PC-9 (cell line): ENCODE data around the gene BCL2L15. TPM values are rescaled to one million over a fixed set of nuclear protein-coding genes. Genes with fewer than 3 reads are reported as not detected.
A peak's percentile ranks its signal among the peaks of the same experiment; 100 is the strongest.

ENCODE experiments used
- BruUV-seq: library from RNA; stranded (reverse); fragments of 400-500 nt; replicated peaks from 2 replicates; lab custom pipeline; 2021; lab: Mats Ljungman, UMichigan
- CTCF ChIA-PET: fragments of 300-600 bp; sonication (Branson Sonifier 250); formaldehyde crosslinking; loops from one replicate; lab custom pipeline; 2022; ENCODE audit warnings: antibody characterized with exemption; lab: Charles Lee
- POLR2A ChIA-PET: fragments of 300-600 bp; sonication (Branson Sonifier 250); formaldehyde crosslinking; loops from one replicate; lab custom pipeline; 2022; ENCODE audit warnings: antibody characterized with exemption; ENCODE audit not compliant: unreplicated experiment; lab: Charles Lee
- DNase-seq, 2 experiments: peaks; one replicate each; pipeline versions ENCODE4 v3.0.0 to v3.0.0-alpha.2; 2015 to 2022; ENCODE audit warnings: mixed read lengths in 1 of 2
- H2AFZ ChIP-seq: fragments of 200-600 bp; sonication (generic); 2 replicates; pipeline ENCODE4 v1.8.1; 2017; ENCODE audit warnings: antibody characterized with exemption
- H3F3A ChIP-seq: fragments of 200-600 bp; sonication (generic); 2 replicates; pipeline ENCODE4 v1.8.1; 2017; ENCODE audit warnings: antibody characterized with exemption, mild to moderate bottlenecking, low read depth; ENCODE audit not compliant: insufficient read depth
- H3K27ac ChIP-seq: fragments of 200-600 bp; sonication (generic); 2 replicates; pipeline ENCODE4 v1.6.1; 2016; ENCODE audit warnings: mixed run types
- H3K27me3 ChIP-seq: fragments of 200-600 bp; sonication (generic); 2 replicates; pipeline ENCODE4 v1.6.1; 2016; ENCODE audit warnings: low read depth, mixed run types; ENCODE audit not compliant: insufficient read depth
- H3K36me3 ChIP-seq: fragments of 200-600 bp; sonication (generic); 2 replicates; pipeline ENCODE4 v1.6.1; 2016; ENCODE audit warnings: low read depth, mixed run types
- H3K4me1 ChIP-seq: fragments of 200-600 bp; sonication (generic); replicated peaks from 2 replicates; pipeline ENCODE4 v1.6.1; 2016; ENCODE audit warnings: mixed run types; ENCODE audit not compliant: insufficient read depth
- H3K4me2 ChIP-seq: fragments of 200-600 bp; sonication (generic); 2 replicates; pipeline ENCODE4 v1.6.1; 2017; ENCODE audit warnings: mixed run types
- H3K4me3 ChIP-seq: fragments of 200-600 bp; sonication (generic); 2 replicates; pipeline ENCODE4 v1.6.1; 2016; ENCODE audit warnings: mixed run types
- H3K79me2 ChIP-seq: fragments of 200-600 bp; sonication (generic); 2 replicates; pipeline ENCODE4 v1.6.1; 2017; ENCODE audit warnings: low read depth, mixed run types
- H3K9me2 ChIP-seq: fragments of 200-600 bp; sonication (generic); 2 replicates; pipeline ENCODE4 v1.8.1; 2017; ENCODE audit warnings: mild to moderate bottlenecking; ENCODE audit not compliant: insufficient read depth
- H3K9me3 ChIP-seq: fragments of 200-600 bp; sonication (generic); 2 replicates; pipeline ENCODE4 v1.8.1; 2016; ENCODE audit warnings: low read depth; ENCODE audit not compliant: insufficient read depth
- H4K20me1 ChIP-seq: fragments of 200-600 bp; sonication (generic); 2 replicates; pipeline ENCODE4 v1.8.1; 2017; ENCODE audit not compliant: insufficient read depth
- CTCF ChIP-seq: fragments of 200-600 bp; sonication (generic); conservative IDR thresholded peaks from 2 replicates; pipeline ENCODE4 v1.6.1; 2017; ENCODE audit warnings: mixed run types, antibody characterized with exemption, mild to moderate bottlenecking, moderate library complexity
- EZH2 ChIP-seq: fragments of 200-600 bp; sonication (generic); IDR thresholded peaks from 2 replicates; pipeline ENCODE4 v1.8.0; 2017; ENCODE audit warnings: antibody characterized with exemption, low read depth
- intact Hi-C: fragments of 100-400 bp; cut with micrococcal nuclease; formaldehyde crosslinking; loops from one replicate; pipeline ENCODE4 v1.10.0; 2022; ENCODE audit not compliant: unreplicated experiment
- total RNA-seq: library from RNA; stranded (reverse); gene quantifications from 2 replicates; pipeline ENCODE4 v1.2.3, GENCODE V29; 2021

Gene BCL2L15
- total RNA-seq, 1 experiment from 2014 or later, result 0.15 TPM

DNA sequence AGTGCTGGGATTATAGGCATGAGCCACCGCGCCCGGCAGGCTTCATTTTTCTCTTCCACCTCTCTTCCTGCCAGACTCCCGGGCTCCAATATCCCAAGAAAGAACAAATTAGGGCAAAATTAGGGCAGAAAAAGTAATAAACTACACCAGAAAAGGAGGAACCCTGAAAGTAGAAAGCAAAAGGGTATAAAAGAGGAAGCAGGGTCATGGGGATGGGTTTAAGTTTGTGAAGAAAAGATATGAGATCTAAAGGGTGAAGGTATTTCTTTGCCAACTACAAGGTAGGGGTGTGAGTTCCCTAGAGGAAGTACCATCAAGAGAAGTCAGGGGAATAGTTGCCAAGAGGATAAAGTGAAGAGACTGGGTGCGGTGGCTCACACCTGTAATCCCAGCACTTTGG, 25.7 kb downstream of the BCL2L15 start:
- BruUV-seq, result no TSS peak
- CTCF ChIA-PET, result no interaction called here
- DNase-seq, result no peak
- Histone ChIP-seq H3K4me1 (no peaks in the 10 kb centered on the region), H3F3A (no peaks in the 10 kb centered on the region), H4K20me1 (no peaks in the 10 kb centered on the region), H3K27ac (no peak overlapping the region), H3K4me3 (no peak overlapping the region), H3K4me2 (no peak overlapping the region), H2AFZ (no peak overlapping the region), H3K27me3 (no peaks in the 10 kb centered on the region), H3K9me2 (no peaks in the 10 kb centered on the region), H3K36me3 (no peaks in the 10 kb centered on the region), H3K79me2 (no peaks in the 10 kb centered on the region), H3K9me3 (no peaks in the 10 kb centered on the region)
- TF ChIP-seq EZH2 (no peak), CTCF (no peak)
- intact Hi-C loops, result no loop called here
- POLR2A ChIA-PET, result no interaction called here

GRCh38 chr1:113860891-113861290, 26.5 kb downstream of the BCL2L15 start:
- intact Hi-C loops, result no loop called here
- no peaks in the 10 kb centered on the region for H3K9me3 ChIP-seq
- no peaks in the 10 kb centered on the region for H3K9me2 ChIP-seq
- no peaks in the 10 kb centered on the region for H3F3A ChIP-seq
- H3K4me1 ChIP-seq, result no peaks in the 10 kb centered on the region
- no peak for TF ChIP-seq CTCF
- TF ChIP-seq EZH2, result no peak
- H3K4me2 ChIP-seq, result no peak overlapping the region
- BruUV-seq, result no TSS peak
- ChIA-PET POLR2A (no interaction called here), CTCF (interaction anchor here (0.6 kb wide), 1 partner anchor 794 kb away, joined by 3 read pairs; no protein-coding TSS in a partner anchor)
- DNase-seq, result no peak
- H3K4me3 ChIP-seq, result no peak overlapping the region
- no peak overlapping the region for H3K27ac ChIP-seq
- H3K27me3 ChIP-seq, result no peaks in the 10 kb centered on the region
- H4K20me1 ChIP-seq, result no peaks in the 10 kb centered on the region
- H3K36me3 ChIP-seq, result no peaks in the 10 kb centered on the region
- peak overlapping the region; percentile 5 for H2AFZ ChIP-seq
- no peaks in the 10 kb centered on the region for H3K79me2 ChIP-seq

GRCh38 chr1:113859478-113860175, 27.8 kb downstream of the BCL2L15 start:
- POLR2A ChIA-PET, result interaction anchor here (0.6 kb wide), 2 partner anchors 9 to 160 kb away, joined by 3 to 6 read pairs; no protein-coding TSS in a partner anchor
- Histone ChIP-seq H3K4me1 (no peaks in the 10 kb centered on the region), H3F3A (no peaks in the 10 kb centered on the region), H3K36me3 (no peaks in the 10 kb centered on the region), H3K9me2 (no peaks in the 10 kb centered on the region), H3K4me2 (no peak overlapping the region), H3K27ac (no peak overlapping the region), H2AFZ (no peak overlapping the region), H4K20me1 (no peaks in the 10 kb centered on the region), H3K27me3 (no peaks in the 10 kb centered on the region), H3K79me2 (no peaks in the 10 kb centered on the region), H3K4me3 (no peak overlapping the region), H3K9me3 (no peaks in the 10 kb centered on the region)
- TF ChIP-seq CTCF, result no peak
- TF ChIP-seq EZH2, result no peak
- no peak for DNase-seq
- no TSS peak for BruUV-seq
- intact Hi-C loops, result no loop called here
- CTCF ChIA-PET, result no interaction called here
